Right lobe of liver (tissue), 6 donors: Measurements from ENCODE around the gene CPA1. TPM values are rescaled to one million over a fixed set of nuclear protein-coding genes. Genes with fewer than 3 reads are reported as not detected.

ENCODE experiments used
- ATAC-seq, 4 donors: fragments of 200-7000 bp; cut with Tn5 transposase; one replicate each; pipeline ENCODE4 v1.9.1; 2020; ENCODE audit warnings: mild to moderate bottlenecking in 4 of 4, moderate library complexity in 4 of 4
- DNase-seq, 3 donors: peaks; one replicate each; pipeline ENCODE4 v3.0.0-alpha.2; 2020
- H3K27ac ChIP-seq, 3 donors: fragments of 200-600 bp; one replicate each; pipeline ENCODE4 v1.8.0; 2022
- H3K27me3 ChIP-seq, 2 donors: fragments of 200-600 bp; one replicate each; pipeline ENCODE4 v1.8.0; 2022
- H3K36me3 ChIP-seq, 4 donors: fragments of 200-600 bp; sonication (generic) in 1 of 4; one replicate each; pipeline versions ENCODE4 v1.5.1 to v1.8.0; 2017 to 2022; ENCODE audit warnings: control low read depth in 1 of 4
- H3K4me1 ChIP-seq, 4 donors: fragments of 200-600 bp; sonication (generic) in 1 of 4; one replicate each; pipeline versions ENCODE4 v1.5.1 to v1.8.0; 2017 to 2022; ENCODE audit warnings: control low read depth in 1 of 4
- H3K4me3 ChIP-seq, 3 donors: fragments of 200-600 bp; one replicate each; pipeline ENCODE4 v1.8.0; 2022
- H3K9me3 ChIP-seq, 4 donors: fragments of 200-600 bp; sonication (generic) in 1 of 4; one replicate each; pipeline versions ENCODE4 v1.5.1 to v1.8.0; 2017 to 2022; ENCODE audit warnings: control low read depth in 1 of 4
- CTCF ChIP-seq, 4 donors: fragments of 200-600 bp in 3 of 4; fragments of 450-650 bp in 1 of 4; IDR thresholded peaks; one replicate each; pipeline versions ENCODE4 v1.5.1 to v1.8.0; 2016 to 2022; ENCODE audit warnings: antibody characterized with exemption in 4 of 4, mild to moderate bottlenecking in 2 of 4
- POLR2A ChIP-seq: fragments of 450-650 bp; IDR thresholded peaks from one replicate; pipeline ENCODE4 v1.6.1; 2017; ENCODE audit warnings: antibody characterized with exemption, mild to moderate bottlenecking
- WGBS: methylation state at CpG from one replicate; pipeline ENCODE4 v1.1.6; 2018; ENCODE audit warnings: low coverage, low lambda C conversion rate; ENCODE audit not compliant: insufficient coverage; ENCODE audit errors: missing lambda C conversion rate; 5-methylcytosine and 5-hydroxymethylcytosine counted together
- intact Hi-C, 2 donors: fragments of 100-400 bp; cut with DNase I; formaldehyde crosslinking; loops; one replicate each; pipeline versions ENCODE4 v1.11.2 to v1.14.1; 2022
- total RNA-seq, 6 experiments: library from RNA; depleted of rRNA in 2 of 6; stranded (reverse); fragments of >200 nt in 2 of 6; fragmentation: NEBNext Ultra II Directional in 3 of 6; extraction: Animal tissue kit (Norgen Biotek cat#: 25700) in 3 of 6; gene quantifications; one replicate each; pipeline versions ENCODE4 v1.1.0 to v1.2.4, GENCODE V29; 2016 to 2023
- donor health status: DM: no; HTN: yes; CAD: no.
- donor health status: DM: no; HTN: no; CAD: no.
- donor health status: DM: no; HTN: no; CAD: no.
- donor health status: DM: no; HTN: yes; CAD: no.
- donor health status: DM: no; HTN: yes; CAD: no.

The CPA1 gene
- total RNA-seq, 6 experiments from 2014 or later: not detected

GRCh38 chr7:130365511-130366441 is 14.5 kb upstream of the CPA1 start:
- Histone ChIP-seq H3K36me3 (no peaks in the 10 kb centered on the region), H3K9me3 (no peaks in the 10 kb centered on the region), H3K4me3 (no peak overlapping the region), H3K4me1 (no peaks in the 10 kb centered on the region), H3K27me3 (no peaks in the 10 kb centered on the region), H3K27ac (no peak overlapping the region)
- intact Hi-C loops: no loop called here
- TF ChIP-seq POLR2A (no peak), CTCF (IDR thresholded peaks at IDR 0.05) (no peak)
- no peak for ATAC-seq
- DNase-seq: peak in 1 of 3 donors; percentile 15
- 82% methylated on average over 6 of the region's 15 CpGs for WGBS

- Histone ChIP-seq H3K27ac (no peak overlapping the region), H3K4me1 (no peaks in the 10 kb centered on the region), H3K9me3 (no peaks in the 10 kb centered on the region), H3K36me3 (no peaks in the 10 kb centered on the region), H3K27me3 (no peaks in the 10 kb centered on the region), H3K4me3 (no peak overlapping the region)
- WGBS: 72% methylated on average over 4 of the region's 6 CpGs
- intact Hi-C loops: no loop called here
- TF ChIP-seq POLR2A (no peak), CTCF (IDR thresholded peaks at IDR 0.05) (no peak)
- ATAC-seq: no peak
- peak in 1 of 3 donors; percentile 31 for DNase-seq
Observed at GRCh38 chr7:130366564-130366963, 13.7 kb upstream of the CPA1 start.

GRCh38 chr7:130367088-130367755 is 13.1 kb upstream of the CPA1 start:
- H3K9me3 ChIP-seq: no peaks in the 10 kb centered on the region
- no peak overlapping the region for H3K4me3 ChIP-seq
- no peak for TF ChIP-seq CTCF (IDR thresholded peaks at IDR 0.05)
- no peak for TF ChIP-seq POLR2A
- H3K27me3 ChIP-seq: no peaks in the 10 kb centered on the region
- intact Hi-C loops: no loop called here
- peak in 1 of 3 donors; percentile 16 for DNase-seq
- no peaks in the 10 kb centered on the region for H3K4me1 ChIP-seq
- WGBS: 73% methylated on average over 8 of the region's 13 CpGs
- no peak for ATAC-seq
- no peak overlapping the region for H3K27ac ChIP-seq
- no peaks in the 10 kb centered on the region for H3K36me3 ChIP-seq

GRCh38 chr7:130367836-130368746 is 12.2 kb upstream of the CPA1 start:
- intact Hi-C loops: no loop called here
- H3K4me3 ChIP-seq: no peak overlapping the region
- H3K36me3 ChIP-seq: no peaks in the 10 kb centered on the region
- peaks cover 0 to 5% (median 0%) of the 10 kb centered on the region in 4 donors for H3K4me1 ChIP-seq
- H3K9me3 ChIP-seq: no peaks in the 10 kb centered on the region
- no peaks in the 10 kb centered on the region for H3K27me3 ChIP-seq
- DNase-seq (peak in 1 of 3 donors; percentile 32), ATAC-seq (no peak)
- WGBS: 82% methylated on average over 13 of the region's 19 CpGs
- no peak overlapping the region for H3K27ac ChIP-seq
- no peak for TF ChIP-seq CTCF (IDR thresholded peaks at IDR 0.05)
- no peak for TF ChIP-seq POLR2A
